Fibroblast of mammary gland (primary cell): ENCODE data around the gene CCDC24.

Experiments
- DNase-seq: peaks from one replicate; pipeline ENCODE4 v3.0.0-alpha.2; 2010; ENCODE audit warnings: low read depth
- H3K4me3 ChIP-seq: 2 replicates; pipeline ENCODE4 v1.5.1; 2011; ENCODE audit warnings: low read depth, mild to moderate bottlenecking, low read length, moderate library complexity; ENCODE audit not compliant: control insufficient read depth
- TF ChIP-seq, protein P1 (sequence below): conservative IDR thresholded peaks from 2 replicates; pipeline ENCODE4 v1.5.1; 2011; ENCODE audit warnings: low read depth, low read length, inconsistent platforms; ENCODE audit not compliant: control insufficient read depth, insufficient read depth

The CCDC24 gene

DNA sequence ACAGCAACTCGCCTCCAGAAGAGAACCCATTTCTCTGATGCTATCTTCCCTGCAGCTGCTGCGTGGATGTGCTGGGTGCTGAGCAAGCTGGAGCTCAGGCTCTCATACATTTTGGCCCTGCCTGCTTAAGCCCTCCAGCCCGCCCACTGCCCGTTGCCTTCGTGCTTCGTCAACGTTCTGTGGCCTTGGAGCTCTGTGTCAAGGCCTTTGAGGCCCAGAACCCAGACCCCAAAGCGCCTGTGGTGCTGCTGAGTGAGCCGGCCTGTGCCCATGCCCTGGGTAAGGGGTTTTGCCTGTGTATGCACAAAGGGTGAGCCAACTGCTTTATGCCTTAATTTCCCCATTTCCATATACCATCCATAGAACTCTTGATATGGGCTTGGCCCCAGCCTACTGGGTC is 20.5 kb upstream of the CCDC24 start:
- H3K4me3 ChIP-seq = peak overlapping the region; percentile 93
- no peak for DNase-seq
- TF ChIP-seq, protein P1, sequence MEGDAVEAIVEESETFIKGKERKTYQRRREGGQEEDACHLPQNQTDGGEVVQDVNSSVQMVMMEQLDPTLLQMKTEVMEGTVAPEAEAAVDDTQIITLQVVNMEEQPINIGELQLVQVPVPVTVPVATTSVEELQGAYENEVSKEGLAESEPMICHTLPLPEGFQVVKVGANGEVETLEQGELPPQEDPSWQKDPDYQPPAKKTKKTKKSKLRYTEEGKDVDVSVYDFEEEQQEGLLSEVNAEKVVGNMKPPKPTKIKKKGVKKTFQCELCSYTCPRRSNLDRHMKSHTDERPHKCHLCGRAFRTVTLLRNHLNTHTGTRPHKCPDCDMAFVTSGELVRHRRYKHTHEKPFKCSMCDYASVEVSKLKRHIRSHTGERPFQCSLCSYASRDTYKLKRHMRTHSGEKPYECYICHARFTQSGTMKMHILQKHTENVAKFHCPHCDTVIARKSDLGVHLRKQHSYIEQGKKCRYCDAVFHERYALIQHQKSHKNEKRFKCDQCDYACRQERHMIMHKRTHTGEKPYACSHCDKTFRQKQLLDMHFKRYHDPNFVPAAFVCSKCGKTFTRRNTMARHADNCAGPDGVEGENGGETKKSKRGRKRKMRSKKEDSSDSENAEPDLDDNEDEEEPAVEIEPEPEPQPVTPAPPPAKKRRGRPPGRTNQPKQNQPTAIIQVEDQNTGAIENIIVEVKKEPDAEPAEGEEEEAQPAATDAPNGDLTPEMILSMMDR = no peak

DNA sequence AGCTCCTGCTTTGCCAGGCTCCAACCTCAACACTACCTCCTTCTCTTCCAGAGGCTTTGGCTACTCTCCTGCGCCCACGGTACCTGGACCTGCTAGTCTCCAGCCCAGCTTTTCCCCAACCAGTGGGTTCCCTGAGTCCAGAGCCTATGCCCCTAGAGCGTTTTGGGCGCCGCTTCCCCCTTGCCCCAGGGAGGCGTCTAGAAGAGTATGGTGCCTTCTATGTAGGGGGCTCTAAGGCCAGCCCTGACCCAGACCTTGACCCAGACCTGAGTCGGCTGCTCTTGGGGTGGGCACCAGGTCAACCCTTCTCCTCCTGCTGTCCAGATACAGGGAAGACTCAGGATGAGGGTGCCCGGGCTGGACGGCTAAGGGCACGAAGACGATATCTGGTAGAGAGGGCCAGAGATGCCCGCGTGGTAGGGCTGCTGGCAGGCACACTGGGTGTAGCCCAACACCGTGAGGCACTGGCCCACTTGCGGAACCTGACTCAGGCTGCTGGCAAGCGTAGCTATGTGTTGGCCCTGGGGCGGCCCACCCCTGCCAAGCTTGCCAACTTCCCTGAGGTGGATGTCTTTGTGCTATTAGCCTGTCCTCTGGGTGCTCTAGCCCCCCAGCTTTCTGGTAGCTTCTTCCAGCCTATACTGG is 19.9 kb upstream of the CCDC24 start:
- DNase-seq = no peak
- TF ChIP-seq, protein P1 = no peak
- H3K4me3 ChIP-seq = no peak overlapping the region

DNA sequence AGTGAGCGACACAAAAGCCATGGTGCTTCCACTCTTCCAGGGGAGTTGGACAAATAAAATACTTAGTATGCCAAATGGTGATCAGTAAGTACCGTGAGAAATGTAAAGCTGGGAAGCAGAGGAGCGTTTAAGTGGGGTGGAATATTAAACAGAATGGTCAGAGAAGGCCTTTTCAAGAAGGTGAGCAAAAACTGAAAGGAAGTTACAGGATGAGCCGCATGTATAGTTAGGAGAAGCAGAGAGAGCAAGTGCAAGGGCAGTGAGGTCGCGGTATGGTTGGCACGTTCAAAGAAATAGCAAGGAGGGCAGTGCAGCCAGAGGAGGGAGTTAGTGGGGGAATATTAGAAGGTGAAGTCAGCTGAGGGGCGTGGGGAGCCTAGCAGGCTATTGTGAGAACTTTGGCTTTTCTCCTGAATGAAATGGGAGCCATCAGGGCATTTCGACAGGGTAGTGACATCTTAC is 17.4 kb upstream of the CCDC24 start:
- TF ChIP-seq, protein P1 = no peak
- peak; percentile 36 for DNase-seq
- peak overlapping the region; percentile 85 for H3K4me3 ChIP-seq

DNA sequence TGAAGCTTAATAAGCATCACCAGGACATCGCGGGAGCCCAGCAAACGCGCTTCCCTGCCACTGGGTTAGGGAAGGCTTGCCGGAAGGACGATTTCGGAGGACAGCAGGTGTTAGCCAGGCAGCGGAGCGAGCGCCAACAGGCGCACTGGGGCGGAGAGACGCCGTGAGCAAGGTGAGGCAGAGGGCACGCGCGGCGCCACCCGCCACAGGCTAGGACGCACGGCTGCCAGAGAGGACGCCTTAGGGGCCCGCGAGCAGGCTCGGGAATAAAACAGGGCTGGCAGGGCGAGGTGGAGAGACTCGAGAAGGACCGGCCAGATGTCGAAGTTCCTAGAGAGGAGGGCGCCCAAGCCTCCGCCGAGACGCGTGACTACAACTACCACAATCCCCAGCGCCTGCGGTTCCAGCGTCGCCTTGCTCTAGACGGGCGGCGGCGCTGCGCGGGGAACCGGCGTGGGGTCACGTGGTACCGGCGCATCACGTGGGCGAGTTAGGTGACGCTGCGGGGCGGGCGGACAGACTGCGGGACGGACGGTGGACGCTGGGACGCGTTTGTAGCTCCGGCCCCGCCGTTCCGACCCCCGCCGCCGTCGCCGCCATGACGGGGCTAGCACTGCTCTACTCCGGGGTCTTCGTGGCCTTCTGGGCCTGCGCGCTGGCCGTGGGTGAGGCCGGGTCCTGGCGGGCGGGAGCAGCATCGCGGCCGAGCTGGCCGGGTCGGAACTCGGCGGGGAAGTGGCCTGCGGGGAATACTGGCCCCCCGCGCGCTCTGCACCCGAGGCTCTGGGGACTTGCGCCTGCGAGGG is 16.8 kb upstream of the CCDC24 start, which contains the start of gene ATP6V0B:
TSS of gene ATP6V0B (plus strand) at position 518 of the 806 bp plus-strand sequence. CDS start at position 599, 81 bp downstream.
- DNase-seq = peak; percentile 90
- TF ChIP-seq, protein P1 = no peak
- H3K4me3 ChIP-seq = peak within 1 kb of the TSS; percentile 85

DNA sequence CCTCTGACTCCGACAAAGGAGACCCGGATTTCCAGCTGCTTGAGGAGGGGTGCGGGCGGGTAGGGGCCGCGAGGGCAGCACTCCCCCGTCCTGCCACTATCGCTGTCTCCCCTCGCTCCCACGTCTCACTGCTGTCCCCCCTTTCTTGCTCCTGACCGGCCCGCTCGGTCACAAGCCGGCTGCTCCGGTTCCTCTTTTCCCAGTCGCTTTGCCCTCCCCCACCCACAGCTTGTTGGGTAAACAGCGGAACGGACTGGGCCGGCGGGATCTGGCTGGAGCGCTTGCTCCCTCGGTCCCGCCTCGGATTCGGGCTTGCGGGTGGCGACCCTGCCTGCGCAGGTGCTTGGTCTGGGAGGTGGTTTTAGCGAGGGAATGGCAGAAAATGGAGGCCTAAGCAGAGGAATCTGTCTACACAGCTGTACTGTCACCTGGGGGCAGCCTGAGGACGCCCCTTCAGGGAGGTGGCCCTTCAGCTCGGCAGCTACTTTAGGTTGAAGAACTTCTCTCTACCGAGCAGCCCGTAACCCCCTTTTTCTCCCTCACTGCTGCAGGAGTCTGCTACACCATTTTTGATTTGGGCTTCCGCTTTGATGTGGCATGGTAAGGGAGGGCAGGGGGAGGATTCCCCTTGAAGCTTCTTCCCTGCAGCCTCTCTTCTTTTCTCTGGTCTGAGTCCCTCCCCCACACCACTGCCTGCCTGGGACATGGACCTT is 16.0 kb upstream of the CCDC24 start:
- TF ChIP-seq, protein P1 = no peak
- DNase-seq = no peak
- H3K4me3 ChIP-seq = peak overlapping the region; percentile 85

DNA sequence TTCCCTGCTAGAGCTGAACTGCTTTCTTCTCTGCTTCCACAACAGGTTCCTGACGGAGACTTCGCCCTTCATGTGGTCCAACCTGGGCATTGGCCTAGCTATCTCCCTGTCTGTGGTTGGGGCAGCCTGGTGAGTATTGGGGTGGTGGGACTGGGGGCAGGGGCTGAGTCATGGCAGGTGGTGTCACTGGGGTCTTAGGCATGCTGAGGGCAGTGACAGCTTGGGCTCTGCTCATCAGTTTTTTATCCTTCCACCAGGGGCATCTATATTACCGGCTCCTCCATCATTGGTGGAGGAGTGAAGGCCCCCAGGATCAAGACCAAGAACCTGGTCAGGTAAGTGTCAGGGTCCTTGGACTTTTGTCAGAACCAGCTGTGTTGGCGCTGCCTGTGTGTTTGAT is 15.4 kb upstream of the CCDC24 start:
- TF ChIP-seq, protein P1 = no peak
- H3K4me3 ChIP-seq = peak overlapping the region; percentile 85
- DNase-seq = no peak
